Measurements from ENCODE around the gene FOXP3.

Gene FOXP3

DNA sequence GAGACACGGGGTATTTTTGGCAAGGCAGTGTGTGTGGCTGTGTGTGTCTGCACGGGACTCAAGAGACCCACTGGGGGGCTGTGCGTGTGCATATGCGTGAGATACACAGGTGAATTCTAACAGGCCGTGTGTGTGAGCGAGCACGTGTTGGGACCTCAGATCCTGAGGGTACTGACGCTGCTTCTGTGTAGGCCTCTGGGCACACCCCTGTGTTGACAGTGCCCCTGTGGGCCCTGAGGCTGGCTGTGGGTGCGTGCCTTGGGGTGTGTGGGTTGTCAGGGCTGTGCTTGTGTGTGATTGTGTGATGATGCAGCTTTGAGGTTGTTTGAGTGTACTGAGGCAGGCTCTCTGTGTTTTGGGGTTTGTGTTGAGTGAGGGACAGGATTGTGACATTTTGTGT, 13.9 kb downstream of the FOXP3 start:
- no peak for TF ChIP-seq CTCF (IDR thresholded peaks at IDR 0.05; ENCODE audit: control insufficient read depth, insufficient read depth, low read depth, low read length, missing control alignments)
- no peak for DNase-seq (ENCODE audit: low read depth)
- H3K4me3 ChIP-seq (ENCODE audit: control insufficient read depth, low read depth, low read length) = no peak overlapping the region

- no peak for TF ChIP-seq CTCF (IDR thresholded peaks at IDR 0.05; ENCODE audit: control insufficient read depth, insufficient read depth, low read depth, low read length, missing control alignments)
- no peak overlapping the region for H3K4me3 ChIP-seq (ENCODE audit: control insufficient read depth, low read depth, low read length)
- no peak for DNase-seq (ENCODE audit: low read depth)
Measured at GRCh38 chrX:49250066-49250465, 14.4 kb downstream of the FOXP3 start.

- TF ChIP-seq CTCF (IDR thresholded peaks at IDR 0.05; ENCODE audit: control insufficient read depth, insufficient read depth, low read depth, low read length, missing control alignments) = no peak
- no peak for DNase-seq (ENCODE audit: low read depth)
- no peak overlapping the region for H3K4me3 ChIP-seq (ENCODE audit: control insufficient read depth, low read depth, low read length)
Measured at GRCh38 chrX:49249616-49250015, 14.9 kb downstream of the FOXP3 start.

DNA sequence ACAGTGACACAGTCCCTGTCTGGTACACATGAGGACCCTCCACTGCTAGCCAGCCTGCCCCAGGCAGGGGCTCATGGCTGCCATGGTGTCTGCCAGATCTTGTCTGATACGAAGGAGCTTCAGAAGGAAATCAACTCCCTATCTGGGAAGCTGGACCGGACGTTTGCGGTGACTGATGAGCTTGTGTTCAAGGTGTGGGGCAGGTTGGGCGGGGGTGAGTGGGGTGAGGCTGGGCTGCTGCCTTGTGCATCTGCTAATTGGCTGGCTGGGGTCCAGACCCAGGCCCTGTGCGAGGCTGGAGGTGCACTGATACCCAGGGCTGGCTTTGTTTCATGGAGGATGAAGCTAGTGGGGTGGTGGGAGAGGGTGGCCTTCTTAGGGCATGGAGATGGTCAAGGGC, 15.4 kb downstream of the FOXP3 start:
- TF ChIP-seq CTCF (IDR thresholded peaks at IDR 0.05; ENCODE audit: control insufficient read depth, insufficient read depth, low read depth, low read length, missing control alignments) = no peak
- H3K4me3 ChIP-seq (ENCODE audit: control insufficient read depth, low read depth, low read length) = no peak overlapping the region
- no peak for DNase-seq (ENCODE audit: low read depth)

- no peak overlapping the region for H3K4me3 ChIP-seq (ENCODE audit: control insufficient read depth, low read depth, low read length)
- no peak for TF ChIP-seq CTCF (IDR thresholded peaks at IDR 0.05; ENCODE audit: control insufficient read depth, insufficient read depth, low read depth, low read length, missing control alignments)
- DNase-seq (ENCODE audit: low read depth) = no peak
Measured at GRCh38 chrX:49247916-49248811, 16.3 kb downstream of the FOXP3 start.

- H3K4me3 ChIP-seq (ENCODE audit: control insufficient read depth, low read depth, low read length) = no peak overlapping the region
- TF ChIP-seq CTCF (IDR thresholded peaks at IDR 0.05; ENCODE audit: control insufficient read depth, insufficient read depth, low read depth, low read length, missing control alignments) = no peak
- no peak for DNase-seq (ENCODE audit: low read depth)
Measured at GRCh38 chrX:49247346-49247745, 17.2 kb downstream of the FOXP3 start.

Measured in AG09309 (cell line).